Hepatocyte (in vitro differentiated cells): ENCODE measurements around the gene EVL. TPM values are rescaled to one million over a fixed set of nuclear protein-coding genes. Genes with fewer than 3 reads are reported as not detected.

ENCODE experiments used
- DNase-seq: peaks from one replicate; pipeline ENCODE4 v3.0.0-alpha.2; 2016; ENCODE audit warnings: low spot score
- H2AFZ ChIP-seq: fragments of 200-600 bp; sonication (generic); 2 replicates; pipeline ENCODE4 v1.6.0; 2016; ENCODE audit warnings: antibody characterized with exemption, mild to moderate bottlenecking
- H3K27ac ChIP-seq: fragments of 200-600 bp; sonication (generic); 2 replicates; pipeline ENCODE4 v1.5.1; 2016; ENCODE audit warnings: mild to moderate bottlenecking
- H3K27me3 ChIP-seq: fragments of 200-600 bp; sonication (generic); 2 replicates; pipeline ENCODE4 v1.6.1; 2016
- H3K36me3 ChIP-seq: fragments of 200-600 bp; sonication (generic); replicated peaks from 2 replicates; pipeline ENCODE4 v1.5.1; 2016; ENCODE audit warnings: low read depth; ENCODE audit not compliant: insufficient read depth
- H3K4me1 ChIP-seq: fragments of 200-600 bp; sonication (generic); 2 replicates; pipeline ENCODE4 v1.5.1; 2016; ENCODE audit warnings: mild to moderate bottlenecking, moderate library complexity; ENCODE audit not compliant: insufficient read depth
- H3K4me2 ChIP-seq: fragments of 200-600 bp; sonication (generic); 2 replicates; pipeline ENCODE4 v1.6.0; 2016
- H3K4me3 ChIP-seq: fragments of 200-600 bp; sonication (generic); 2 replicates; pipeline ENCODE4 v1.5.1; 2016; ENCODE audit warnings: mild to moderate bottlenecking
- H3K79me2 ChIP-seq: fragments of 200-600 bp; sonication (generic); 2 replicates; pipeline ENCODE4 v1.6.0; 2017; ENCODE audit warnings: mild to moderate bottlenecking
- H3K9me2 ChIP-seq: fragments of 200-600 bp; sonication (generic); replicated peaks from 2 replicates; pipeline ENCODE4 v1.6.0; 2017; ENCODE audit warnings: mild to moderate bottlenecking; ENCODE audit not compliant: insufficient read depth
- H3K9me3 ChIP-seq: fragments of 200-600 bp; sonication (generic); 2 replicates; pipeline ENCODE4 v1.5.1; 2016; ENCODE audit warnings: low read depth, mild to moderate bottlenecking
- H4K20me1 ChIP-seq: fragments of 200-600 bp; sonication (generic); 2 replicates; pipeline ENCODE4 v1.6.0; 2016; ENCODE audit warnings: mild to moderate bottlenecking; ENCODE audit not compliant: insufficient read depth, poor library complexity, severe bottlenecking
- EZH2 ChIP-seq: fragments of 200-600 bp; sonication (generic); IDR thresholded peaks from 2 replicates; pipeline ENCODE4 v1.6.1; 2016; ENCODE audit warnings: antibody characterized with exemption, mild to moderate bottlenecking, borderline replicate concordance
- EZH2phosphoT487 ChIP-seq: fragments of 200-600 bp; sonication (generic); IDR thresholded peaks from one replicate; pipeline ENCODE4 v1.6.1; 2018; ENCODE audit warnings: antibody characterized with exemption, mild to moderate bottlenecking, low read depth, moderate library complexity; ENCODE audit not compliant: unreplicated experiment, severe bottlenecking
- WGBS: methylation state at CpG from one replicate; pipeline ENCODE4 v1.1.6; 2016; ENCODE audit warnings: low lambda C conversion rate; ENCODE audit errors: missing lambda C conversion rate; 5-methylcytosine and 5-hydroxymethylcytosine counted together
- microRNA counts: library from miRNA; unstranded; fragments of <30 nt; microRNA quantifications from one replicate; lab custom pipeline; 2017
- microRNA-seq: library from miRNA; unstranded; fragments of <30 nt; microRNA quantifications from one replicate; pipeline ENCODE4, GENCODE V29; 2017
- polyA plus RNA-seq: library from polyadenylated mRNA; unstranded; fragments of >200 nt; fragmentation: Nextera tagmentation; extraction: Ambion mirVana; gene quantifications from 2 replicates; pipeline ENCODE4 v1.2.1, GENCODE V29; 2016
- small RNA-seq: library from RNA; depleted of rRNA; stranded (forward); fragments of <200 nt; gene quantifications from one replicate; pipeline ENCODE3, GENCODE V24; 2014
- total RNA-seq: library from RNA; depleted of rRNA; stranded (reverse); fragments of >200 nt; gene quantifications from 2 replicates; pipeline ENCODE4 v1.2.3, GENCODE V29; 2014
- TF ChIP-seq, protein P1 (sequence below): fragments of 200-600 bp; sonication (generic); IDR thresholded peaks from 2 replicates; pipeline ENCODE4 v1.5.1; 2016; ENCODE audit warnings: antibody characterized with exemption, mild to moderate bottlenecking; ENCODE audit not compliant: poor library complexity

Gene EVL
- total and polyA plus RNA-seq, 2 experiments from 2014 or later: 60.5 to 77.2 TPM

DNA sequence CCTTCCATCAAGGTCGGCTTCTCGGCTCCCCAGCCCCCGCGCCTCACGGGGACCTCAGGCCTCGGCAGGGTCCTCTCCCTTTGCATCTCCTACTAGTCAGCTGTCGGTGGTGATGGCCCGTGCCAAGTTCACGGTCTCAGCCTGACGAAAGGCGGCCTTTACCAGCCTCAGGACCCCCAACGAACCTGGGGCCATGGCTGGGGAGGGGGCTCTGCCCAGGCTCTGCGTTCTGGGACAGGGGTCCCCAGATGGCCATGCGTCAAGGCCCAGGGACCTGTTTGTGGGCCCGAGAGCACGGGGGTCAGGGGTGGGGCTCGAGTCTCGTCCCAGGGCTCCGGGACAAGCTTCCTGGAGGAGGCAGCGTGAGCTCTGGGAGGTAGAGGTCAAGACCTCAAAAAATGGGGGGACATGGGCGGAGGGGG, 127.0 kb downstream of the EVL start:
- H3K4me3 ChIP-seq: no peak overlapping the region
- 88% methylated on average over 21 of the region's 21 CpGs for WGBS
- H3K79me2 ChIP-seq: no peaks in the 10 kb centered on the region
- peaks cover 15% of the 10 kb centered on the region for H3K4me1 ChIP-seq
- TF ChIP-seq EZH2phosphoT487 (no peak), EZH2 (no peak)
- TF ChIP-seq, protein P1, sequence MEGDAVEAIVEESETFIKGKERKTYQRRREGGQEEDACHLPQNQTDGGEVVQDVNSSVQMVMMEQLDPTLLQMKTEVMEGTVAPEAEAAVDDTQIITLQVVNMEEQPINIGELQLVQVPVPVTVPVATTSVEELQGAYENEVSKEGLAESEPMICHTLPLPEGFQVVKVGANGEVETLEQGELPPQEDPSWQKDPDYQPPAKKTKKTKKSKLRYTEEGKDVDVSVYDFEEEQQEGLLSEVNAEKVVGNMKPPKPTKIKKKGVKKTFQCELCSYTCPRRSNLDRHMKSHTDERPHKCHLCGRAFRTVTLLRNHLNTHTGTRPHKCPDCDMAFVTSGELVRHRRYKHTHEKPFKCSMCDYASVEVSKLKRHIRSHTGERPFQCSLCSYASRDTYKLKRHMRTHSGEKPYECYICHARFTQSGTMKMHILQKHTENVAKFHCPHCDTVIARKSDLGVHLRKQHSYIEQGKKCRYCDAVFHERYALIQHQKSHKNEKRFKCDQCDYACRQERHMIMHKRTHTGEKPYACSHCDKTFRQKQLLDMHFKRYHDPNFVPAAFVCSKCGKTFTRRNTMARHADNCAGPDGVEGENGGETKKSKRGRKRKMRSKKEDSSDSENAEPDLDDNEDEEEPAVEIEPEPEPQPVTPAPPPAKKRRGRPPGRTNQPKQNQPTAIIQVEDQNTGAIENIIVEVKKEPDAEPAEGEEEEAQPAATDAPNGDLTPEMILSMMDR: no peak
- H3K9me2 ChIP-seq: no peaks in the 10 kb centered on the region
- DNase-seq: no peak
- no peaks in the 10 kb centered on the region for H3K36me3 ChIP-seq
- no peaks in the 10 kb centered on the region for H3K9me3 ChIP-seq
- H3K4me2 ChIP-seq: peak overlapping the region; percentile 77
- peak overlapping the region; percentile 81 for H3K27ac ChIP-seq
- H3K27me3 ChIP-seq: no peaks in the 10 kb centered on the region
- peak overlapping the region; percentile 92 for H2AFZ ChIP-seq
- H4K20me1 ChIP-seq: no peaks in the 10 kb centered on the region

DNA sequence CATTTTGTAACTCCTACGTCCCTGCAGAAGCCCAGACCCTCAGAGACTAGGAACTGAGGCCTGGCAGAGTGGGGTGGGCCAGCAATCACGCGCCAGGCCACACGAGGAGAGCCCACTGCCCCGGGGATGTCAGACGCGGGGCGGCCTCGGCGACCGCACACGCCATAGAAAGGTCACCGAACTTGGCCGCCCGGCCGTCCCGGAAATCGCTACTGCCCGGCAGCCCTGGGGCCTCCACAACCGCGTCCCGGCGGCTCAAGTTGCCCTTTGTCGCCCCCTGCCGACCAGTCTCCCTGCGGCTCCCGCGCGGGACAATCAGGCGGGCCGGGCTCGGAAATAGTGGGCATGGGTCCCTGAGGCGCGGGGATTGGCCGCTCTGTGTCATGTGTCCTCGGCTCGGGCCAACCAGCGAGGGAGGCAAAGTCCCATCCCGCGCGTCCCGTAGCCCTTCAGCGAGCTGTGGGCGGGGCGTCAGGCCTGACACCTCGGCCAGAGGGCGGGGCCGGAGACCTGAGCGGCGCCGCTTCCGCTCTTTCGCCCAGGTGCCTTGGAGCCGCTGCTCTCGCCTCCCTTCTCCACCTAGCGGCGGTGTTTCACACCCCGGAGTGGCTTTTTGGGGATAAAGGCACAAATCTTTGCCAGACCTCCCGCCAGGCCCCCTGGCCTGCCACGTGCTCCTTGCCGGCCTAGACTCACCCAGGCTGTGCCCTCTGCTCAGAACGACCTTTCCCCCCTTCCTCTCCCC, 127.6 kb downstream of the EVL start:
- no peaks in the 10 kb centered on the region for H4K20me1 ChIP-seq
- DNase-seq: peak; percentile 100
- H3K4me2 ChIP-seq: peak overlapping the region; percentile 77
- peak overlapping the region; percentile 81 for H3K27ac ChIP-seq
- H2AFZ ChIP-seq: peak overlapping the region; percentile 92
- TF ChIP-seq, protein P1: peak; percentile 92
- no peak for TF ChIP-seq EZH2phosphoT487
- no peak overlapping the region for H3K4me3 ChIP-seq
- no peaks in the 10 kb centered on the region for H3K9me2 ChIP-seq
- 3% methylated on average over 58 of the region's 62 CpGs for WGBS
- H3K36me3 ChIP-seq: no peaks in the 10 kb centered on the region
- no peaks in the 10 kb centered on the region for H3K79me2 ChIP-seq
- peaks cover 12% of the 10 kb centered on the region for H3K4me1 ChIP-seq
- no peaks in the 10 kb centered on the region for H3K9me3 ChIP-seq
- H3K27me3 ChIP-seq: no peaks in the 10 kb centered on the region

MicroRNAs encoded within 50 kb of the gene (microRNA counts, 767-probe panel; counts per million panel counts)
- microRNA hsa-miR-151b (lab: Ali Mortazavi, UCI) (not detected), microRNA hsa-miR-342-3p (lab: Ali Mortazavi, UCI) (10,266 counts per million, percentile 84 among the panel's probes with 10 or more counts), microRNA hsa-miR-342-5p (lab: Ali Mortazavi, UCI) (not detected)

Small RNA genes lying within 50 kb of the gene (microRNA-seq; reads per million reads assigned to microRNA genes)
- gene MIR151B (55.5 reads per million, percentile 54 among the genes with 10 or more reads in this experiment), gene MIR342 (4,083 reads per million, percentile 90 among the genes with 10 or more reads in this experiment)

Small RNA genes lying within 50 kb of the gene (small RNA-seq; reads per million reads assigned to genes)
- gene MIR151B: 4.5 reads per million, percentile 92 among the genes with 10 or more reads in this experiment
- 153 reads per million, percentile 98 among the genes with 10 or more reads in this experiment for gene MIR342

Other genes starting within 250 kb of the EVL start
- gene DEGS2, start 94.2 kb downstream of the EVL start, total RNA-seq: 1.8 and 5.3 TPM in 2 replicates
- 7.7 and 11.8 TPM in 2 replicates for gene DEGS2, start 94.2 kb downstream of the EVL start, polyA plus RNA-seq
- gene YY1, start 173.7 kb downstream of the EVL start, total RNA-seq: 52.6 and 58.5 TPM in 2 replicates
- 27.3 and 32.6 TPM in 2 replicates for gene YY1, start 173.7 kb downstream of the EVL start, polyA plus RNA-seq
- 88.7 and 90.1 TPM in 2 replicates for gene SLC25A29, start 241.0 kb downstream of the EVL start, total RNA-seq
- gene SLC25A29, start 241.0 kb downstream of the EVL start, polyA plus RNA-seq: 73.1 and 106 TPM in 2 replicates